Stimulated activated CD4-positive, alpha-beta T cell treated with anti-CD3 and anti-CD28 coated beads, Interleukin-15, amount 100 ng/mL, for 1 hour (primary cell): Measurements from ENCODE around the gene NUTM2B.
"Not testable (repeated sequence)": the region's sequence is repeated elsewhere in the genome, so short reads cannot be mapped to it uniquely, and the experiment has no call there.

Experiments used
- DNase-seq, 2 donors: peaks; one replicate each; pipeline ENCODE4 v3.0.0-alpha.2; 2020; ENCODE audit warnings: low read depth in 1 of 2, low spot score in 1 of 2

The NUTM2B gene

DNA sequence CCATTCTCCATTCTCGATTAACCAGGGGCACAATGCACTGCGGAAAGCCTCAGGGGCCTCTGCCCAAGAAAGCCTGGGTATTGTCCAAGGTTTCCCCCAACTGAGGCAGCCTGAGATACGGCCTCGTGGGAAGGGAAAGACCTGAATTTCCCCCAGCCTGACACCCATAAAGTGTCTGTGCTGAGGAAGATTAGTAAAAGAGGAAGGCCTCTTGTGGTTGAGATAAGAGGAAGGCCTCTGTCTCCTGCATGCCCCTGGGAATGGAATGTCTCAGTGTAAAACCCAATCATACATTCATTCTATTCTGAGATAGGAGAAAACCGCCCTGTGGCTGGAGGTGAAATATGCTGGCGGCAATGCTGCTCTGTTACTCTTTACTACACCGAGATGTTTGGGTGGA, 41.8 kb downstream of the NUTM2B start:
- DNase-seq = not testable (repeated sequence)

DNA sequence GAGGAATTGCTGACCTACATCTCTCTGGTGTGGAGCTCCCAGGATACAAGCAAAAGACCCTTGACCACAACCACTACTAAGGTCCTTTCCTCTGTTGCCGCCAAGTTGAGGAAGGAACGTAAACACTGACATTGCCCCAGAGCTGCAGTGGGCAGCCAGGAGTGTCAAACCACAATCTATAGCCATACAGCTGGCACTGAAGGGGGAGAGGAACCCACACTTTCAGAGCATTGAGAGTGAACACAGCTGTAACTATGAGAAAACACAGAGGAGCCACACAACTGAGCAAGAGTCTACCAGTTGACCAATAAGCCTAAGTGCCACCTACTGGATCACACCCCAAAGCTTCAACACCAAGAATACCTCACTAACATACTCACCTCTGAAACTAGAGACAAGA, 45.5 kb downstream of the NUTM2B start:
- DNase-seq = not testable (repeated sequence)

DNA sequence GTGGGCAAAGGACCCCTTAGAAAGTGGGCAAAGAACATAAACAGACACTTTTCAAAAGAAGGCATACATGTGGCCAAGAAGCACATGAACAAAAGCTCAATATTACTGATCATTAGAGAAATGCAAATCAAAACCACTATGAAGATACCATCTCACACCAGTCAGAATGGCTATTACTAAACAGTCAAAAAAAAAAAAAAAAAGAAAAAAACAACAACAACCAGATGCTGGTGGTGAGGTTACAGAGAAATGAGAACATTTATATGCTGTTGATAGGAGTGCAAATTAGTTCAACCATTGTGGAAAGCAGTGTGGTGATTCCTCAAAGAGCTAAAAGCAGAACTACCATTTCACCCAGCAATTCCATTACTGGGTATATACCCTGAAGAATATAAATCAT, 50.6 kb downstream of the NUTM2B start:
- not testable (repeated sequence) for DNase-seq

DNA sequence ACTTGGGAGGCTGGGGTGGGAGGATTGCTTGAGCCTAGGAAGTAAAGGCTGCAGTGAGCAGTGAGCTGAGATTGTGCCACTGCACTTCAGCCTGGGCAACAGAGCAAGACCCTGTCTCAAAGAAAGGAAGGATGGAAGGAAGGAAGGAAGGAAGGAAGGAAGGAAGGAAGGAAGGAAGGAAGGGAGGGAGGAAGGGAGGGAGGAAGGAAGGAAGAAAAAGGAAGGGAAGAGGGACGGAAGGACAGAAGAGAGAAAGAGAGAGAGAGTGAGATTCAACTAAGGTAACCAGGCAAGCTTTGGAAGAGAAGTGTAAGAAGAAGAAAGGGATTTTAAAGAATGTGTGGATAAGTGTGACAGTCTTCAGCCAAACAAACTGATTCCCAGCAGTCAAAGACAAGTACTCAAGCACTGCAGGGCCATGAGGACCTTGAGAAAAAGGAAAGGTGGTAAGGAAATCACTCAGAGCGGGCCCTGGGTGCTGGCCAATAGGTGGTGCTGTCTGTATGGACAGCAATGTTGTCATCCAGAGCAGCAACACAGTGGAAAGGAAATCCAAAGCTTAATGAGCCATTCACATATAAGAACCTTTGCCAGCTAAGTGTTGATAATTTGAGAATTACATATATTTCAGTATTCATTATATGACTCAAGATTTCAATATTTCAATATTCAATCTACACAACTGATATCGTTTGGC, 55.4 kb downstream of the NUTM2B start:
- not testable (repeated sequence) for DNase-seq
